Pulmonary artery endothelial cell (primary cell): Measurements from ENCODE around the gene TSPEAR. TPM values are rescaled to one million over a fixed set of nuclear protein-coding genes. Genes with fewer than 3 reads are reported as not detected.
"Not testable (repeated sequence)": the region's sequence is repeated elsewhere in the genome, so short reads cannot be mapped to it uniquely, and the experiment has no call there.

Source experiments
- DNase-seq: peaks from one replicate; pipeline ENCODE4 v3.0.0-alpha.2; 2011; ENCODE audit warnings: low read depth, low spot score
- total RNA-seq: library from RNA; depleted of rRNA; stranded (reverse); fragments of >200 nt; gene quantifications from 2 replicates; pipeline ENCODE4 v1.2.3, GENCODE V29; 2014

TSPEAR gene
- total RNA-seq, 1 donor from 2014 or later: not detected

GRCh38 chr21:44612669-44613229 lies 98.6 kb downstream of the TSPEAR start:
- DNase-seq: no peak

- no peak for DNase-seq
These were observed 99.3 kb downstream of the TSPEAR start, which contains the start of gene KRTAP10-8 for GRCh38 chr21:44612029-44612486. Gene KRTAP10-8, plus strand, starts transcription at chr21:44612079. Its CDS starts 22 bp downstream, at chr21:44612101.

GRCh38 chr21:44611551-44611950 lies 99.8 kb downstream of the TSPEAR start:
- DNase-seq: no peak

GRCh38 chr21:44610157-44610843 lies 101.1 kb downstream of the TSPEAR start:
- DNase-seq: not testable (repeated sequence)

GRCh38 chr21:44609193-44609592 lies 102.2 kb downstream of the TSPEAR start:
- DNase-seq: no peak

- DNase-seq: no peak
These were observed 104.9 kb downstream of the TSPEAR start for GRCh38 chr21:44606495-44606894.

- DNase-seq: no peak
These were observed 107.5 kb downstream of the TSPEAR start for GRCh38 chr21:44603911-44604310.

- DNase-seq: no peak
These were observed 108.1 kb downstream of the TSPEAR start for GRCh38 chr21:44603109-44603875.

GRCh38 chr21:44602463-44602850 lies 108.9 kb downstream of the TSPEAR start:
- no peak for DNase-seq

- no peak for DNase-seq
These were observed 109.5 kb downstream of the TSPEAR start for GRCh38 chr21:44601596-44602462.

- DNase-seq: not testable (repeated sequence)
These were observed 110.3 kb downstream of the TSPEAR start for GRCh38 chr21:44601091-44601490.

GRCh38 chr21:44600118-44600978 lies 111.0 kb downstream of the TSPEAR start, which contains the start of gene KRTAP10-7:
Gene KRTAP10-7, plus strand, starts transcription at chr21:44600597. Its CDS starts 25 bp downstream, at chr21:44600622.
- DNase-seq: not testable (repeated sequence)

- no peak for DNase-seq
These were observed 111.9 kb downstream of the TSPEAR start for GRCh38 chr21:44599264-44600029.

- DNase-seq: no peak
These were observed 113.3 kb downstream of the TSPEAR start for GRCh38 chr21:44598061-44598460.

GRCh38 chr21:44596068-44596725 lies 115.2 kb downstream of the TSPEAR start:
- no peak for DNase-seq

- DNase-seq: no peak
These were observed 115.8 kb downstream of the TSPEAR start for GRCh38 chr21:44595524-44595923.

GRCh38 chr21:44594406-44594916 lies 116.9 kb downstream of the TSPEAR start:
- DNase-seq: no peak

GRCh38 chr21:44593598-44594405 lies 117.6 kb downstream of the TSPEAR start:
- DNase-seq: no peak
